Testis (tissue), 3 donors: ENCODE data around the gene SLC15A4. TPM values are rescaled to one million over a fixed set of nuclear protein-coding genes. Genes with fewer than 3 reads are reported as not detected.
A peak's percentile ranks its signal among the peaks of the same experiment; 100 is the strongest.
"Not testable (repeated sequence)": the region's sequence is repeated elsewhere in the genome, so short reads cannot be mapped to it uniquely, and the experiment has no call there.

Experiments used
- DNase-seq: peaks from one replicate; pipeline ENCODE4 v3.0.0-alpha.2; 2019
- H3K27ac ChIP-seq, 2 donors: fragments of 200-600 bp; sonication (generic); one replicate each; pipeline ENCODE4 v1.5.1; 2019
- H3K27me3 ChIP-seq: fragments of 200-600 bp; sonication (generic); one replicate; pipeline ENCODE4 v1.5.1; 2019
- H3K36me3 ChIP-seq: fragments of 200-600 bp; sonication (generic); one replicate; pipeline ENCODE4 v1.5.1; 2017; ENCODE audit warnings: low read depth; ENCODE audit errors: missing control alignments
- H3K4me1 ChIP-seq: fragments of 200-600 bp; sonication (generic); one replicate; pipeline ENCODE4 v1.5.1; 2019
- H3K4me3 ChIP-seq, 2 donors: fragments of 200-600 bp; sonication (generic); one replicate each; pipeline ENCODE4 v1.5.1; 2017 to 2019
- H3K9me3 ChIP-seq: fragments of 200-600 bp; sonication (generic); one replicate; pipeline ENCODE4 v1.5.1; 2017
- CTCF ChIP-seq, 3 experiments: fragments of 450-650 bp in 2 of 3; fragments of 200-600 bp in 1 of 3; sonication (generic) in 1 of 3; IDR thresholded peaks; one replicate each; pipeline ENCODE4 v1.5.1; 2016 to 2019; ENCODE audit warnings: antibody characterized with exemption in 3 of 3, mild to moderate bottlenecking in 2 of 3, moderate library complexity in 1 of 3
- POLR2A ChIP-seq: fragments of 450-650 bp; IDR thresholded peaks from one replicate; pipeline ENCODE4 v1.6.1; 2017; ENCODE audit warnings: antibody characterized with exemption, mild to moderate bottlenecking, moderate library complexity
- WGBS, 2 donors: methylation state at CpG; one replicate each; pipeline ENCODE4 v1.1.5; 2018; 5-methylcytosine and 5-hydroxymethylcytosine counted together
- intact Hi-C: fragments of 100-400 bp; cut with DNase I; formaldehyde crosslinking; loops from one replicate; pipeline ENCODE4 v1.15.1; 2023; ENCODE audit warnings: low total_unique reads
- polyA plus RNA-seq: library from polyadenylated mRNA; stranded (reverse); fragments of 350-450 nt; fragmentation: Illumina TruSeq; extraction: RNeasy Lipid Tissue Mini Kit (QIAGEN cat#74804); gene quantifications from one replicate; pipeline ENCODE4 v1.2.3, GENCODE V29; 2014; ENCODE audit warnings: low read depth, low replicate concordance; ENCODE audit not compliant: insufficient read depth
- total RNA-seq, 2 donors: library from RNA; depleted of rRNA; stranded (reverse); fragments of >200 nt; gene quantifications; one replicate each; pipeline ENCODE4 v1.2.3, GENCODE V29; 2016

Gene SLC15A4
- total and polyA plus RNA-seq, 3 donors from 2014 or later: 59.7 to 83.7 (median 81.3) TPM

- Histone ChIP-seq H3K27me3 (no peaks in the 10 kb centered on the region), H3K4me3 (peak within 1 kb of the TSS; percentile 21 to 53), H3K4me1 (peaks cover 4% of the 10 kb centered on the region), H3K27ac (no peak within 1 kb of the TSS), H3K9me3 (no peaks in the 10 kb centered on the region), H3K36me3 (no peaks in the 10 kb centered on the region)
- intact Hi-C loops: no loop called here
- 18 to 68% methylated on average over 4 to 53 of the region's 56 CpGs for WGBS, 2 donors
- TF ChIP-seq POLR2A (no peak), CTCF (IDR thresholded peaks at IDR 0.05) (no peak)
- DNase-seq: no peak
Observed at GRCh38 chr12:128852885-128853599, 29.3 kb upstream of the SLC15A4 start, which contains the start of gene GLT1D1. GLT1D1 (plus strand) TSS chr12:128853478; CDS start chr12:128853582, 104 bp downstream.

GRCh38 chr12:128852026-128852698 is 28.4 kb upstream of the SLC15A4 start:
- TF ChIP-seq CTCF (IDR thresholded peaks at IDR 0.05): no peak
- TF ChIP-seq POLR2A: no peak
- peaks cover 4% of the 10 kb centered on the region for H3K4me1 ChIP-seq
- DNase-seq: no peak

GRCh38 chr12:128851429-128851828 is 27.7 kb upstream of the SLC15A4 start:
- H3K4me1 ChIP-seq, H3K36me3 ChIP-seq, H3K27ac ChIP-seq, H3K9me3 ChIP-seq, intact Hi-C loops, DNase-seq, H3K27me3 ChIP-seq, H3K4me3 ChIP-seq: not testable (repeated sequence)
- WGBS, 2 donors: 81 to 89% methylated on average over 7 of the region's 7 CpGs

More at GRCh38 chr12:128852026-128852698, 28.4 kb upstream of the SLC15A4 start:
- Histone ChIP-seq H3K27ac (no peak overlapping the region), H3K4me3 (no peak overlapping the region), H3K27me3 (no peaks in the 10 kb centered on the region), H3K9me3 (no peaks in the 10 kb centered on the region), H3K36me3 (no peaks in the 10 kb centered on the region)
- intact Hi-C loops: no loop called here
- WGBS, 2 donors: 77 to 79% methylated on average over 8 of the region's 8 CpGs

GRCh38 chr12:128850400-128850799 is 26.6 kb upstream of the SLC15A4 start:
- Histone ChIP-seq H3K4me1 (peaks cover 4% of the 10 kb centered on the region), H3K27me3 (no peaks in the 10 kb centered on the region), H3K27ac (no peak overlapping the region), H3K4me3 (no peak overlapping the region), H3K36me3 (no peaks in the 10 kb centered on the region), H3K9me3 (no peaks in the 10 kb centered on the region)
- intact Hi-C loops: no loop called here
- 74 to 78% methylated on average over 3 of the region's 3 CpGs for WGBS, 2 donors
- DNase-seq: no peak
- TF ChIP-seq CTCF (IDR thresholded peaks at IDR 0.05) (no peak), POLR2A (no peak)

GRCh38 chr12:128849806-128850205 is 26.0 kb upstream of the SLC15A4 start:
- H3K4me1 ChIP-seq, H3K9me3 ChIP-seq, H3K27me3 ChIP-seq, H3K36me3 ChIP-seq, DNase-seq, intact Hi-C loops, H3K4me3 ChIP-seq, H3K27ac ChIP-seq: not testable (repeated sequence)
- WGBS, 2 donors: 67 to 74% methylated on average over 6 of the region's 6 CpGs
